Measurements from ENCODE around the gene FLVCR2. TPM values are rescaled to one million over a fixed set of nuclear protein-coding genes. Genes with fewer than 3 reads are reported as not detected.

FLVCR2 gene
- total RNA-seq, 2 experiments from 2014 or later, result 1.1 to 6.2 TPM

- Mint-ChIP-seq H3K4me3 (peak overlapping the region; percentile 30), H3K36me3 (ENCODE audit: low read depth) (peaks cover 36% of the 10 kb centered on the region), H3K9me3 (no peaks in the 10 kb centered on the region), H3K27ac (peak overlapping the region; percentile 95), H3K27me3 (no peaks in the 10 kb centered on the region), H3K4me1 (peaks cover 71% of the 10 kb centered on the region)
- DNase-seq, result no peak
- CTCF ChIA-PET, result interaction anchor here (1.4 to 7.4 kb wide), 3 partner anchors 9 to 20 kb away, joined by 8 to 101 read pairs (median 10); partner anchors contain the start of gene BATF
- POLR2A ChIA-PET, result no interaction called here
These were observed 34.6 kb upstream of the FLVCR2 start for GRCh38 chr14:75543786-75544185.

- Mint-ChIP-seq H3K4me3 (no peak overlapping the region), H3K27ac (peak overlapping the region; percentile 64), H3K27me3 (no peaks in the 10 kb centered on the region), H3K9me3 (no peaks in the 10 kb centered on the region), H3K36me3 (ENCODE audit: low read depth) (peaks cover 27% of the 10 kb centered on the region), H3K4me1 (peaks cover 56% of the 10 kb centered on the region)
- no peak for DNase-seq
- CTCF ChIA-PET, result interaction anchor here (1.2 to 1.6 kb wide), 2 partner anchors 12 to 15 kb away, joined by 3 read pairs; no protein-coding TSS in a partner anchor
- POLR2A ChIA-PET, result no interaction called here
These were observed 32.5 kb upstream of the FLVCR2 start for GRCh38 chr14:75545907-75546306.

- H3K4me3 Mint-ChIP-seq, result no peak overlapping the region
- peaks cover 27% of the 10 kb centered on the region for H3K36me3 Mint-ChIP-seq (ENCODE audit: low read depth)
- no peaks in the 10 kb centered on the region for H3K9me3 Mint-ChIP-seq
- H3K4me1 Mint-ChIP-seq, result peaks cover 41% of the 10 kb centered on the region
- peak overlapping the region; percentile 62 for H3K27ac Mint-ChIP-seq
- ChIA-PET POLR2A (no interaction called here), CTCF (interaction anchor here (1.2 to 2.3 kb wide), 2 partner anchors 13 to 17 kb away, joined by 4 to 13 read pairs; no protein-coding TSS in a partner anchor)
- no peak for DNase-seq
- H3K27me3 Mint-ChIP-seq, result no peaks in the 10 kb centered on the region
These were observed 30.7 kb upstream of the FLVCR2 start for GRCh38 chr14:75547552-75548250.

GRCh38 chr14:75548544-75548943 lies 29.9 kb upstream of the FLVCR2 start:
- H3K27ac Mint-ChIP-seq, result peak overlapping the region; percentile 25
- ChIA-PET POLR2A (no interaction called here), CTCF (interaction anchor here (1.2 to 2.3 kb wide), 4 partner anchors 12 to 19 kb away, joined by 3 to 13 read pairs (median 4); no protein-coding TSS in a partner anchor)
- peaks cover 27% of the 10 kb centered on the region for H3K36me3 Mint-ChIP-seq (ENCODE audit: low read depth)
- no peak for DNase-seq
- no peak overlapping the region for H3K4me3 Mint-ChIP-seq
- no peaks in the 10 kb centered on the region for H3K9me3 Mint-ChIP-seq
- peaks cover 34% of the 10 kb centered on the region for H3K4me1 Mint-ChIP-seq
- H3K27me3 Mint-ChIP-seq, result no peaks in the 10 kb centered on the region

GRCh38 chr14:75549169-75549568 lies 29.3 kb upstream of the FLVCR2 start:
- no peak for DNase-seq
- Mint-ChIP-seq H3K4me3 (no peak overlapping the region), H3K27ac (no peak overlapping the region), H3K9me3 (no peaks in the 10 kb centered on the region), H3K4me1 (peaks cover 30% of the 10 kb centered on the region), H3K27me3 (no peaks in the 10 kb centered on the region), H3K36me3 (ENCODE audit: low read depth) (peaks cover 27% of the 10 kb centered on the region)
- CTCF ChIA-PET, result interaction anchor here (1.2 to 2.3 kb wide), 4 partner anchors 11 to 20 kb away, joined by 3 to 13 read pairs (median 4); no protein-coding TSS in a partner anchor
- POLR2A ChIA-PET, result no interaction called here

- H3K27ac Mint-ChIP-seq, result no peak overlapping the region
- ChIA-PET POLR2A (no interaction called here), CTCF (interaction anchor here (1.1 to 4.1 kb wide), 2 partner anchors 11 to 15 kb away, joined by 4 to 17 read pairs; no protein-coding TSS in a partner anchor)
- H3K4me1 Mint-ChIP-seq, result peaks cover 25% of the 10 kb centered on the region
- H3K9me3 Mint-ChIP-seq, result peaks cover 4% of the 10 kb centered on the region
- H3K36me3 Mint-ChIP-seq (ENCODE audit: low read depth), result peaks cover 26% of the 10 kb centered on the region
- no peaks in the 10 kb centered on the region for H3K27me3 Mint-ChIP-seq
- no peak overlapping the region for H3K4me3 Mint-ChIP-seq
- no peak for DNase-seq
These were observed 27.4 kb upstream of the FLVCR2 start for GRCh38 chr14:75551021-75551420.

GRCh38 chr14:75553157-75553556 lies 25.3 kb upstream of the FLVCR2 start:
- H3K36me3 Mint-ChIP-seq (ENCODE audit: low read depth), result peaks cover 15% of the 10 kb centered on the region
- H3K9me3 Mint-ChIP-seq, result peaks cover 9% of the 10 kb centered on the region
- peaks cover 23% of the 10 kb centered on the region for H3K4me1 Mint-ChIP-seq
- no peak for DNase-seq
- POLR2A ChIA-PET, result no interaction called here
- H3K27ac Mint-ChIP-seq, result no peak overlapping the region
- CTCF ChIA-PET, result interaction anchor here (2.2 to 4.1 kb wide), 2 partner anchors 10 to 13 kb away, joined by 8 to 17 read pairs; no protein-coding TSS in a partner anchor
- H3K27me3 Mint-ChIP-seq, result no peaks in the 10 kb centered on the region
- no peak overlapping the region for H3K4me3 Mint-ChIP-seq

- ChIA-PET POLR2A (no interaction called here), CTCF (interaction anchor here (2.2 to 4.1 kb wide), 2 partner anchors 11 to 14 kb away, joined by 8 to 17 read pairs; no protein-coding TSS in a partner anchor)
- H3K36me3 Mint-ChIP-seq (ENCODE audit: low read depth), result peaks cover 12% of the 10 kb centered on the region
- DNase-seq, result no peak
- H3K27me3 Mint-ChIP-seq, result no peaks in the 10 kb centered on the region
- H3K4me1 Mint-ChIP-seq, result peaks cover 22% of the 10 kb centered on the region
- H3K9me3 Mint-ChIP-seq, result peaks cover 12% of the 10 kb centered on the region
- no peak overlapping the region for H3K4me3 Mint-ChIP-seq
- no peak overlapping the region for H3K27ac Mint-ChIP-seq
These were observed 24.6 kb upstream of the FLVCR2 start for GRCh38 chr14:75553761-75554364.

GRCh38 chr14:75554482-75554881 lies 23.9 kb upstream of the FLVCR2 start:
- Mint-ChIP-seq H3K9me3 (peaks cover 12% of the 10 kb centered on the region), H3K36me3 (ENCODE audit: low read depth) (peaks cover 12% of the 10 kb centered on the region), H3K27ac (no peak overlapping the region), H3K4me1 (peaks cover 23% of the 10 kb centered on the region), H3K4me3 (no peak overlapping the region), H3K27me3 (no peaks in the 10 kb centered on the region)
- DNase-seq, result no peak
- ChIA-PET CTCF (interaction anchor here (4.1 kb wide), 1 partner anchor 14 kb away, joined by 17 read pairs; no protein-coding TSS in a partner anchor), POLR2A (no interaction called here)

GRCh38 chr14:75558440-75558839 lies 20.0 kb upstream of the FLVCR2 start:
- H3K9me3 Mint-ChIP-seq, result peaks cover 12% of the 10 kb centered on the region

GRCh38 chr14:75559045-75559444 lies 19.4 kb upstream of the FLVCR2 start:
- Mint-ChIP-seq H3K4me3 (no peak overlapping the region), H3K9me3 (peaks cover 12% of the 10 kb centered on the region), H3K4me1 (peaks cover 51% of the 10 kb centered on the region), H3K27ac (peak overlapping the region; percentile 66), H3K36me3 (ENCODE audit: low read depth) (peaks cover 12% of the 10 kb centered on the region), H3K27me3 (no peaks in the 10 kb centered on the region)
- CTCF ChIA-PET, result interaction anchor here (1.1 to 2.9 kb wide), 6 partner anchors 10 to 35 kb away, joined by 3 to 13 read pairs (median 5); no protein-coding TSS in a partner anchor
- POLR2A ChIA-PET, result no interaction called here
- no peak for DNase-seq

More at GRCh38 chr14:75558440-75558839, 20.0 kb upstream of the FLVCR2 start:
- no peak for DNase-seq
- Mint-ChIP-seq H3K27ac (no peak overlapping the region), H3K4me3 (no peak overlapping the region), H3K27me3 (no peaks in the 10 kb centered on the region), H3K4me1 (peaks cover 51% of the 10 kb centered on the region), H3K36me3 (ENCODE audit: low read depth) (peaks cover 12% of the 10 kb centered on the region)
- ChIA-PET CTCF (interaction anchor here (1.1 to 1.3 kb wide), 2 partner anchors 10 to 13 kb away, joined by 3 read pairs; no protein-coding TSS in a partner anchor), POLR2A (no interaction called here)

- peaks cover 54% of the 10 kb centered on the region for H3K4me1 Mint-ChIP-seq
- H3K4me3 Mint-ChIP-seq, result no peak overlapping the region
- peak; percentile 37 for DNase-seq
- H3K27me3 Mint-ChIP-seq, result no peaks in the 10 kb centered on the region
- peaks cover 12% of the 10 kb centered on the region for H3K36me3 Mint-ChIP-seq (ENCODE audit: low read depth)
- H3K27ac Mint-ChIP-seq, result peak overlapping the region; percentile 66
- CTCF ChIA-PET, result interaction anchor here (0.8 to 2.9 kb wide), 7 partner anchors 11 to 127 kb away, joined by 3 to 13 read pairs (median 4); no protein-coding TSS in a partner anchor
- H3K9me3 Mint-ChIP-seq, result peaks cover 12% of the 10 kb centered on the region
- POLR2A ChIA-PET, result no interaction called here
These were observed 18.8 kb upstream of the FLVCR2 start for GRCh38 chr14:75559451-75560222.
